Measurements from ENCODE around the gene VCL.

The VCL gene

GRCh38 chr10:74118804-74119203 is 120.9 kb downstream of the VCL start:
- Histone ChIP-seq H2BK15ac (ENCODE audit: low read depth, poor library complexity, severe bottlenecking) (no peak overlapping the region), H3K79me1 (replicated peaks; ENCODE audit: low read length, poor library complexity, severe bottlenecking) (peaks cover 14% of the 10 kb centered on the region), H3K4me2 (ENCODE audit: low read length, poor library complexity, severe bottlenecking) (no peak overlapping the region), H3K23ac (ENCODE audit: low read length in 2 of 2) (no peak overlapping the region), H2AFZ (ENCODE audit: low read depth, low read length) (no peak overlapping the region), H2BK5ac (ENCODE audit: low read depth, low read length, poor library complexity, severe bottlenecking) (no peak overlapping the region), H3K36me3 (ENCODE audit: control insufficient read depth in 1 of 2, insufficient read depth in 2 of 2, low read depth in 1 of 2, low read length in 2 of 2) (peaks cover 43 to 98% of the 10 kb centered on the region in 2 experiments), H2AK5ac (ENCODE audit: low read length, severe bottlenecking) (no peak overlapping the region), H2BK12ac (ENCODE audit: low read length in 2 of 2) (no peak overlapping the region), H3K4me1 (ENCODE audit: control insufficient read depth, insufficient read depth, low read depth, low read length) (peaks cover 4% of the 10 kb centered on the region), H3K9ac (ENCODE audit: low read length) (peak overlapping the region; percentile 25), H3K4me3 (ENCODE audit: insufficient read depth in 1 of 2, low read depth in 1 of 2, low read length in 2 of 2) (no peak overlapping the region), H3K18ac (ENCODE audit: low read depth in 1 of 2, low read length in 2 of 2) (no peak overlapping the region), H2BK120ac (ENCODE audit: low read depth, low read length) (no peak overlapping the region), H4K91ac (ENCODE audit: low read length) (no peak overlapping the region), H4K8ac (ENCODE audit: low read length) (no peak overlapping the region), H3K27ac (ENCODE audit: low read length, poor library complexity, severe bottlenecking) (peak overlapping the region; percentile 39), H3K9me3 (ENCODE audit: control insufficient read depth, low read length) (no peaks in the 10 kb centered on the region), H3K27me3 (ENCODE audit: control insufficient read depth in 1 of 2, insufficient read depth in 1 of 2, low read length in 2 of 2) (no peaks in the 10 kb centered on the region), H3K14ac (ENCODE audit: low read length in 2 of 2) (peak overlapping the region in 1 of 2 experiments; percentile 68), H3K4ac (ENCODE audit: low read depth in 1 of 2, low read length in 2 of 2) (no peak overlapping the region)
- WGBS: 97% methylated on average over 2 of the region's 3 CpGs
- DNase-seq: peak; percentile 28

- H3K36me3 ChIP-seq (ENCODE audit: control insufficient read depth in 1 of 2, insufficient read depth in 2 of 2, low read depth in 1 of 2, low read length in 2 of 2): peaks cover 24 to 98% of the 10 kb centered on the region in 2 experiments
- H3K27me3 ChIP-seq (ENCODE audit: control insufficient read depth in 1 of 2, insufficient read depth in 1 of 2, low read length in 2 of 2): no peaks in the 10 kb centered on the region
- H3K23ac ChIP-seq (ENCODE audit: low read length in 2 of 2): no peak overlapping the region
- no peak overlapping the region for H3K4ac ChIP-seq (ENCODE audit: low read depth in 1 of 2, low read length in 2 of 2)
- 91% methylated on average over 1 of the region's 1 CpG for WGBS
- H2AK5ac ChIP-seq (ENCODE audit: low read length, severe bottlenecking): no peak overlapping the region
- H3K4me2 ChIP-seq (ENCODE audit: low read length, poor library complexity, severe bottlenecking): no peak overlapping the region
- H2AFZ ChIP-seq (ENCODE audit: low read depth, low read length): no peak overlapping the region
- no peak overlapping the region for H3K14ac ChIP-seq (ENCODE audit: low read length in 2 of 2)
- H3K4me3 ChIP-seq (ENCODE audit: insufficient read depth in 1 of 2, low read depth in 1 of 2, low read length in 2 of 2): no peak overlapping the region
- H3K9me3 ChIP-seq (ENCODE audit: control insufficient read depth, low read length): no peaks in the 10 kb centered on the region
- H3K9ac ChIP-seq (ENCODE audit: low read length): peak overlapping the region; percentile 30
- H2BK120ac ChIP-seq (ENCODE audit: low read depth, low read length): no peak overlapping the region
- H4K91ac ChIP-seq (ENCODE audit: low read length): no peak overlapping the region
- no peak overlapping the region for H3K18ac ChIP-seq (ENCODE audit: low read depth in 1 of 2, low read length in 2 of 2)
- peaks cover 2% of the 10 kb centered on the region for H3K4me1 ChIP-seq (ENCODE audit: control insufficient read depth, insufficient read depth, low read depth, low read length)
- no peak overlapping the region for H2BK5ac ChIP-seq (ENCODE audit: low read depth, low read length, poor library complexity, severe bottlenecking)
- no peak overlapping the region for H2BK15ac ChIP-seq (ENCODE audit: low read depth, poor library complexity, severe bottlenecking)
- no peak overlapping the region for H4K8ac ChIP-seq (ENCODE audit: low read length)
- DNase-seq: no peak
- H3K27ac ChIP-seq (ENCODE audit: low read length, poor library complexity, severe bottlenecking): no peak overlapping the region
- no peak overlapping the region for H2BK12ac ChIP-seq (ENCODE audit: low read length in 2 of 2)
- peaks cover 5% of the 10 kb centered on the region for H3K79me1 ChIP-seq (replicated peaks; ENCODE audit: low read length, poor library complexity, severe bottlenecking)
These were observed 123.0 kb downstream of the VCL start for GRCh38 chr10:74120911-74121310.

GRCh38 chr10:74121368-74121767 is 123.5 kb downstream of the VCL start:
- peak overlapping the region; percentile 30 for H3K9ac ChIP-seq (ENCODE audit: low read length)
- H3K4ac ChIP-seq (ENCODE audit: low read depth in 1 of 2, low read length in 2 of 2): no peak overlapping the region
- no peak overlapping the region for H2AK5ac ChIP-seq (ENCODE audit: low read length, severe bottlenecking)
- no peak overlapping the region for H3K18ac ChIP-seq (ENCODE audit: low read depth in 1 of 2, low read length in 2 of 2)
- H3K4me3 ChIP-seq (ENCODE audit: insufficient read depth in 1 of 2, low read depth in 1 of 2, low read length in 2 of 2): no peak overlapping the region
- H3K27me3 ChIP-seq (ENCODE audit: control insufficient read depth in 1 of 2, insufficient read depth in 1 of 2, low read length in 2 of 2): no peaks in the 10 kb centered on the region
- no peak overlapping the region for H2BK12ac ChIP-seq (ENCODE audit: low read length in 2 of 2)
- H3K36me3 ChIP-seq (ENCODE audit: control insufficient read depth in 1 of 2, insufficient read depth in 2 of 2, low read depth in 1 of 2, low read length in 2 of 2): peaks cover 25 to 98% of the 10 kb centered on the region in 2 experiments
- 83% methylated on average over 1 of the region's 1 CpG for WGBS
- H2BK120ac ChIP-seq (ENCODE audit: low read depth, low read length): no peak overlapping the region
- no peak overlapping the region for H3K23ac ChIP-seq (ENCODE audit: low read length in 2 of 2)
- DNase-seq: no peak
- H3K27ac ChIP-seq (ENCODE audit: low read length, poor library complexity, severe bottlenecking): no peak overlapping the region
- H4K91ac ChIP-seq (ENCODE audit: low read length): no peak overlapping the region
- H3K79me1 ChIP-seq (replicated peaks; ENCODE audit: low read length, poor library complexity, severe bottlenecking): peaks cover 2% of the 10 kb centered on the region
- H4K8ac ChIP-seq (ENCODE audit: low read length): no peak overlapping the region
- no peak overlapping the region for H3K4me2 ChIP-seq (ENCODE audit: low read length, poor library complexity, severe bottlenecking)
- peaks cover 2% of the 10 kb centered on the region for H3K4me1 ChIP-seq (ENCODE audit: control insufficient read depth, insufficient read depth, low read depth, low read length)
- no peak overlapping the region for H2AFZ ChIP-seq (ENCODE audit: low read depth, low read length)
- no peak overlapping the region for H3K14ac ChIP-seq (ENCODE audit: low read length in 2 of 2)
- H3K9me3 ChIP-seq (ENCODE audit: control insufficient read depth, low read length): no peaks in the 10 kb centered on the region
- no peak overlapping the region for H2BK5ac ChIP-seq (ENCODE audit: low read depth, low read length, poor library complexity, severe bottlenecking)
- H2BK15ac ChIP-seq (ENCODE audit: low read depth, poor library complexity, severe bottlenecking): no peak overlapping the region

GRCh38 chr10:74122060-74122459 is 124.1 kb downstream of the VCL start:
- Histone ChIP-seq H3K14ac (ENCODE audit: low read length in 2 of 2) (no peak overlapping the region), H2BK120ac (ENCODE audit: low read depth, low read length) (no peak overlapping the region), H3K18ac (ENCODE audit: low read depth in 1 of 2, low read length in 2 of 2) (no peak overlapping the region), H2AFZ (ENCODE audit: low read depth, low read length) (no peak overlapping the region), H2BK15ac (ENCODE audit: low read depth, poor library complexity, severe bottlenecking) (no peak overlapping the region), H4K8ac (ENCODE audit: low read length) (no peak overlapping the region), H2BK12ac (ENCODE audit: low read length in 2 of 2) (no peak overlapping the region), H2BK5ac (ENCODE audit: low read depth, low read length, poor library complexity, severe bottlenecking) (no peak overlapping the region), H3K4me3 (ENCODE audit: insufficient read depth in 1 of 2, low read depth in 1 of 2, low read length in 2 of 2) (no peak overlapping the region), H3K4me1 (ENCODE audit: control insufficient read depth, insufficient read depth, low read depth, low read length) (peaks cover 2% of the 10 kb centered on the region), H3K9me3 (ENCODE audit: control insufficient read depth, low read length) (no peaks in the 10 kb centered on the region), H3K27ac (ENCODE audit: low read length, poor library complexity, severe bottlenecking) (no peak overlapping the region), H2AK5ac (ENCODE audit: low read length, severe bottlenecking) (no peak overlapping the region), H3K79me1 (replicated peaks; ENCODE audit: low read length, poor library complexity, severe bottlenecking) (peaks cover 2% of the 10 kb centered on the region), H4K91ac (ENCODE audit: low read length) (no peak overlapping the region), H3K4ac (ENCODE audit: low read depth in 1 of 2, low read length in 2 of 2) (no peak overlapping the region), H3K36me3 (ENCODE audit: control insufficient read depth in 1 of 2, insufficient read depth in 2 of 2, low read depth in 1 of 2, low read length in 2 of 2) (peaks cover 27 to 95% of the 10 kb centered on the region in 2 experiments), H3K4me2 (ENCODE audit: low read length, poor library complexity, severe bottlenecking) (no peak overlapping the region), H3K23ac (ENCODE audit: low read length in 2 of 2) (no peak overlapping the region), H3K27me3 (ENCODE audit: control insufficient read depth in 1 of 2, insufficient read depth in 1 of 2, low read length in 2 of 2) (no peaks in the 10 kb centered on the region), H3K9ac (ENCODE audit: low read length) (no peak overlapping the region)
- 76% methylated on average over 2 of the region's 3 CpGs for WGBS
- DNase-seq: no peak

All from mesenchymal stem cell (in vitro differentiated cells and primary cell).